HL-60 (cell line): ENCODE measurements around the gene KCTD15.

Experiments used
- DNase-seq, 2 experiments: peaks; one replicate each; pipeline ENCODE4 v3.0.0-alpha.2; 2010 to 2020; ENCODE audit warnings: low read depth in 1 of 2, low spot score in 1 of 2
- H3K27ac ChIP-seq: fragments of 250-450 bp; sonication (Bioruptor Pico); replicated peaks from 2 replicates; pipeline ENCODE4 v1.5.1; 2020; ENCODE audit warnings: mild to moderate bottlenecking, moderate library complexity
- H3K27me3 ChIP-seq: fragments of 250-450 bp; sonication (Bioruptor Pico); 2 replicates; pipeline ENCODE4 v1.5.1; 2021; ENCODE audit warnings: mild to moderate bottlenecking, moderate library complexity; ENCODE audit not compliant: insufficient read depth, poor library complexity, severe bottlenecking
- H3K4me3 ChIP-seq: replicated peaks from 2 replicates; pipeline ENCODE4 v1.5.1; 2011; ENCODE audit warnings: mild to moderate bottlenecking, control low read depth, low read length; ENCODE audit not compliant: insufficient read depth
- CTCF ChIP-seq: IDR thresholded peaks from one replicate; pipeline ENCODE4 v1.5.1; 2011; ENCODE audit warnings: low read length, control low read depth, inconsistent platforms; ENCODE audit not compliant: insufficient read depth
- GABPA ChIP-seq: IDR thresholded peaks from 2 replicates; pipeline ENCODE4 v1.6.1; 2012; ENCODE audit warnings: low read depth
- POLR2AphosphoS5 ChIP-seq: IDR thresholded peaks from 2 replicates; pipeline ENCODE4 v1.6.1; 2012; ENCODE audit warnings: low read depth
- REST ChIP-seq: IDR thresholded peaks from 2 replicates; pipeline ENCODE4 v1.6.1; 2012; ENCODE audit warnings: low read depth; ENCODE audit not compliant: insufficient replicate concordance
- SPI1 ChIP-seq: IDR thresholded peaks from 2 replicates; pipeline ENCODE4 v1.6.1; 2012; ENCODE audit warnings: low read depth, mild to moderate bottlenecking, borderline replicate concordance

KCTD15 gene

GRCh38 chr19:33840382-33840781 is 43.7 kb downstream of the KCTD15 start:
- Histone ChIP-seq H3K4me3 (no peak overlapping the region), H3K27ac (no peak overlapping the region), H3K27me3 (no peaks in the 10 kb centered on the region)
- no peak for DNase-seq
- no peak for TF ChIP-seq SPI1
- no peak for TF ChIP-seq GABPA
- no peak for TF ChIP-seq REST
- no peak for TF ChIP-seq CTCF
- no peak for TF ChIP-seq POLR2AphosphoS5

- Histone ChIP-seq H3K27me3 (no peaks in the 10 kb centered on the region), H3K4me3 (no peak overlapping the region), H3K27ac (no peak overlapping the region)
- no peak for DNase-seq
- TF ChIP-seq SPI1: no peak
Observed at GRCh38 chr19:33840783-33841182, 44.1 kb downstream of the KCTD15 start.

- no peak overlapping the region for H3K4me3 ChIP-seq
- TF ChIP-seq POLR2AphosphoS5 (no peak), CTCF (no peak), SPI1 (no peak), GABPA (no peak), REST (no peak)
- no peak overlapping the region for H3K27ac ChIP-seq
- no peaks in the 10 kb centered on the region for H3K27me3 ChIP-seq
- DNase-seq: no peak
Observed at GRCh38 chr19:33841685-33842084, 45.0 kb downstream of the KCTD15 start.

- no peak for DNase-seq
- Histone ChIP-seq H3K27me3 (no peaks in the 10 kb centered on the region), H3K27ac (no peak overlapping the region), H3K4me3 (no peak overlapping the region)
- no peak for TF ChIP-seq CTCF
- TF ChIP-seq POLR2AphosphoS5: no peak
- no peak for TF ChIP-seq GABPA
- no peak for TF ChIP-seq SPI1
- TF ChIP-seq REST: no peak
Observed at GRCh38 chr19:33844478-33844877, 47.8 kb downstream of the KCTD15 start.
